ENCODE results near the gene ANKHD1. TPM values are rescaled to one million over a fixed set of nuclear protein-coding genes. Genes with fewer than 3 reads are reported as not detected.

Gene ANKHD1
- total and polyA plus RNA-seq, 2 of the 8 experiments (the other 6 are each of a cell fraction or from before 2014, with no cell fraction given): 69.9 to 108 TPM

DNA sequence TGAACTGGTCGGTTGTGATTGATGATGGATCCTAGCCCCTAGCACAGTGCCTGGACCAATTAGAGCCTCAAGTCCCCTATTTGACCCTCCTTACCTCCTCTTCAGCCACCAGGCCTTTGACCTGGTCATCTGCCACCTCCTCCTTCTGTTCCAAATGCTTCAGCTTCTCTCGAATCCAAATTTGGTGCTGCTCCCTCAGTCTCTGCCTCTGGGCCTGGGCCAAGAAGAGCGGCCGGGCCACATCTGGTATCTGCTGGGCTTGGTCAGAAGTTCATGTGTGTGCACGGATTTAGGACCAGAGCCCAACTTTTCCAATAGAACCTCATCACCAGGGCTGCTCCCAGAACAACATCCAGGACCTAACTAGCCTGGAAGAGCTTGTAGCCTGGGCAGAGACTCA lies 169.5 kb downstream of the ANKHD1 start:
- Histone ChIP-seq H3K4me2 (ENCODE audit: insufficient read depth in 1 of 2, low read depth in 2 of 2, low read length in 2 of 2) (no peak overlapping the region), H3K4ac (replicated peaks; ENCODE audit: insufficient read length, low read depth, low read length) (no peak overlapping the region), H2AK5ac (ENCODE audit: low read depth, low read length) (no peak overlapping the region), H3K27me3 (replicated peaks in 1 of 4; ENCODE audit: control insufficient read depth in 3 of 4, extremely low read depth in 1 of 4, insufficient read depth in 3 of 4, low read length in 3 of 4) (no peaks in the 10 kb centered on the region), H2BK15ac (ENCODE audit: low read length) (no peak overlapping the region), H4K91ac (replicated peaks; ENCODE audit: insufficient read length, low read length) (no peak overlapping the region), H3K4me1 (replicated peaks in 1 of 4; ENCODE audit: control insufficient read depth in 3 of 4, insufficient read depth in 4 of 4, low read length in 3 of 4) (no peaks in the 10 kb centered on the region), H3K56ac (replicated peaks; ENCODE audit: insufficient read length, low read depth, low read length) (no peak overlapping the region), H2BK20ac (ENCODE audit: low read length) (no peak overlapping the region), H2BK120ac (replicated peaks; ENCODE audit: low read depth, low read length) (no peak overlapping the region), H3K23ac (ENCODE audit: insufficient read length) (no peak overlapping the region), H3K23me2 (ENCODE audit: low read depth, low read length) (no peaks in the 10 kb centered on the region), H3K27ac (ENCODE audit: low read depth, low read length) (no peak overlapping the region), H3K79me2 (ENCODE audit: control insufficient read depth in 1 of 2, insufficient read depth in 2 of 2, low read length in 2 of 2) (no peaks in the 10 kb centered on the region; a peak in 1 of 4 replicates), H3K36me3 (ENCODE audit: control insufficient read depth in 2 of 4, insufficient read depth in 4 of 4, low read length in 3 of 4) (peaks cover 0 to 18% (median 13%) of the 10 kb centered on the region in 4 experiments; a peak in 4 of 8 replicates), H3K9me3 (ENCODE audit: insufficient read depth in 2 of 2, low read depth in 1 of 2, low read length in 1 of 2) (no peaks in the 10 kb centered on the region), H3K79me1 (ENCODE audit: low read depth, low read length) (no peaks in the 10 kb centered on the region; the same call in 1 of the 2 replicates), H4K5ac (ENCODE audit: insufficient read length, low read depth, low read length) (no peak overlapping the region), H2BK5ac (ENCODE audit: low read depth, low read length) (no peak overlapping the region), H3K18ac (ENCODE audit: extremely low read depth, low read length) (no peak overlapping the region), H2AFZ (ENCODE audit: low read length) (no peak overlapping the region), H3K9ac (replicated peaks in 1 of 4; ENCODE audit: extremely low read depth in 1 of 4, low read depth in 3 of 4, low read length in 3 of 4) (no peak overlapping the region), H4K20me1 (replicated peaks in 1 of 2; ENCODE audit: control insufficient read depth in 1 of 2, insufficient read depth in 2 of 2, low read length in 2 of 2) (no peaks in the 10 kb centered on the region), H4K8ac (ENCODE audit: extremely low read depth, insufficient read depth, low read length) (no peak overlapping the region), H2BK12ac (ENCODE audit: low read depth, low read length) (no peak overlapping the region), H3K4me3 (ENCODE audit: extremely low read depth in 1 of 4, insufficient read depth in 2 of 4, low read depth in 3 of 4, low read length in 4 of 4) (no peak overlapping the region), H3K14ac (ENCODE audit: insufficient read length) (no peak overlapping the region)
- DNase-seq (ENCODE audit: low read depth in 1 of 2, low spot score in 2 of 2) (no peak), FAIRE-seq (no peak)
- POLR2A ChIA-PET (ENCODE audit: partially characterized antibody): interaction anchor here (1.7 to 10.0 kb wide), 2 partner anchors 20 to 68 kb away, joined by 3 to 94 read pairs; partner anchors contain the start of genes EIF4EBP3 and TMCO6
- WGBS, 2 experiments (ENCODE audit: extremely low coverage in 1 of 2, insufficient coverage in 1 of 2, insufficient read length in 1 of 2, insufficient replicate concordance in 2 of 2, low coverage in 1 of 2, low lambda C conversion rate in 2 of 2, missing lambda C conversion rate in 1 of 2): 74% methylated on average over 5 of the region's 5 CpGs; no CpG with 5 or more reads in 1 of the 2 experiments
- TF ChIP-seq MAFK (IDR thresholded peaks at IDR 0.05; ENCODE audit: low read depth, low read length): no peak
- no peak for TF ChIP-seq HDAC2 (IDR thresholded peaks at IDR 0.05; ENCODE audit: borderline replicate concordance in 1 of 2, low read depth in 2 of 2, low read length in 2 of 2)
- TF ChIP-seq SP4 (IDR thresholded peaks at IDR 0.05; ENCODE audit: low read length): no peak
- no peak for TF ChIP-seq HDAC6 (IDR thresholded peaks at IDR 0.05; ENCODE audit: low read depth, low read length)
- TF ChIP-seq, protein P1, sequence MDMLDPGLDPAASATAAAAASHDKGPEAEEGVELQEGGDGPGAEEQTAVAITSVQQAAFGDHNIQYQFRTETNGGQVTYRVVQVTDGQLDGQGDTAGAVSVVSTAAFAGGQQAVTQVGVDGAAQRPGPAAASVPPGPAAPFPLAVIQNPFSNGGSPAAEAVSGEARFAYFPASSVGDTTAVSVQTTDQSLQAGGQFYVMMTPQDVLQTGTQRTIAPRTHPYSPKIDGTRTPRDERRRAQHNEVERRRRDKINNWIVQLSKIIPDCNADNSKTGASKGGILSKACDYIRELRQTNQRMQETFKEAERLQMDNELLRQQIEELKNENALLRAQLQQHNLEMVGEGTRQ (IDR thresholded peaks at IDR 0.05; ENCODE audit: low read length): no peak
- CTCF ChIA-PET (ENCODE audit: partially characterized antibody): interaction anchor here (1.0 to 1.8 kb wide), 4 partner anchors 23 to 151 kb away, joined by 3 to 7 read pairs (median 4); partner anchors contain the start of gene EIF4EBP3

Measured in H1 (cell line).